Activated CD4-positive, CD25-positive, alpha-beta regulatory T cell (primary cell): ENCODE measurements around the gene C5orf22.
"Not testable (repeated sequence)": the region's sequence is repeated elsewhere in the genome, so short reads cannot be mapped to it uniquely, and the experiment has no call there.

Source experiments
- DNase-seq, 4 experiments: peaks; one replicate each; lab custom pipeline; 2025; lab: John Stamatoyannopoulos, UW

C5orf22 gene

GRCh38 chr5:31531888-31532547 lies at the start of gene C5orf22, which contains the start of gene DROSHA:
Gene C5orf22, plus strand, starts transcription at chr5:31532301. Its CDS starts 92 bp downstream, at chr5:31532393.
Gene DROSHA, minus strand, starts transcription at chr5:31532093. Its CDS starts 3,034 bp downstream, at chr5:31529059.
- DNase-seq = peak; percentile 71 to 82 (median 80)

GRCh38 chr5:31485376-31486207 lies 46.5 kb upstream of the C5orf22 start:
- no peak for DNase-seq

GRCh38 chr5:31486441-31486840 lies 45.7 kb upstream of the C5orf22 start:
- no peak for DNase-seq

GRCh38 chr5:31487506-31487905 lies 44.6 kb upstream of the C5orf22 start:
- no peak for DNase-seq

- DNase-seq = no peak
Measured at GRCh38 chr5:31492869-31493268, 39.2 kb upstream of the C5orf22 start.

- no peak for DNase-seq
Measured at GRCh38 chr5:31495336-31495735, 36.8 kb upstream of the C5orf22 start.

- no peak for DNase-seq
Measured at GRCh38 chr5:31496301-31496700, 35.8 kb upstream of the C5orf22 start.

- DNase-seq = no peak
Measured at GRCh38 chr5:31496891-31497290, 35.2 kb upstream of the C5orf22 start.

GRCh38 chr5:31500256-31500655 lies 31.8 kb upstream of the C5orf22 start:
- DNase-seq = no peak

GRCh38 chr5:31502506-31502905 lies 29.6 kb upstream of the C5orf22 start:
- no peak for DNase-seq

GRCh38 chr5:31504529-31504928 lies 27.6 kb upstream of the C5orf22 start:
- no peak for DNase-seq

- no peak for DNase-seq
Measured at GRCh38 chr5:31511305-31511704, 20.8 kb upstream of the C5orf22 start.

GRCh38 chr5:31516802-31517201 lies 15.3 kb upstream of the C5orf22 start:
- DNase-seq = no peak

- no peak for DNase-seq
Measured at GRCh38 chr5:31523041-31523440, 9.1 kb upstream of the C5orf22 start.

GRCh38 chr5:31530541-31531265 lies 1.4 kb upstream of the C5orf22 start:
- no peak for DNase-seq

GRCh38 chr5:31531543-31531887 lies 586 bp upstream of the C5orf22 start:
- DNase-seq = peak in 1 of 4 experiments; percentile 3

GRCh38 chr5:31534527-31535046 lies 2.5 kb downstream of the C5orf22 start:
- no peak for DNase-seq

- no peak for DNase-seq
Measured at GRCh38 chr5:31536873-31537272, 4.8 kb downstream of the C5orf22 start.

GRCh38 chr5:31537349-31537748 lies 5.2 kb downstream of the C5orf22 start:
- no peak for DNase-seq

GRCh38 chr5:31537851-31538250 lies 5.8 kb downstream of the C5orf22 start:
- DNase-seq = no peak

- DNase-seq = not testable (repeated sequence)
Measured at GRCh38 chr5:31549114-31549513, 17.0 kb downstream of the C5orf22 start.

- no peak for DNase-seq
Measured at GRCh38 chr5:31551878-31552277, 19.8 kb downstream of the C5orf22 start.
